T-helper 1 cell treated with Interleukin-12 subunit alpha and Interleukin-12 subunit beta and Interleukin-4 antibody, amounts not matched to agents 30 μg/mL and 1 μg/mL, for 36 hours (primary cell): ENCODE data around the gene THY1.
"Not testable (repeated sequence)": the region's sequence is repeated elsewhere in the genome, so short reads cannot be mapped to it uniquely, and the experiment has no call there.

Source experiments
- H3K27ac Mint-ChIP-seq: one replicate; pipeline ENCODE4 v1.8.0; 2021; ENCODE audit warnings: mild to moderate bottlenecking, mixed read lengths
- H3K27me3 Mint-ChIP-seq: one replicate; pipeline ENCODE4 v1.8.0; 2021; ENCODE audit warnings: low read depth, mixed read lengths
- H3K36me3 Mint-ChIP-seq: one replicate; pipeline ENCODE4 v1.8.0; 2021; ENCODE audit warnings: low read depth, mixed read lengths
- H3K4me1 Mint-ChIP-seq: one replicate; pipeline ENCODE4 v1.8.0; 2021; ENCODE audit warnings: low read depth, mixed read lengths
- H3K4me3 Mint-ChIP-seq: one replicate; pipeline ENCODE4 v1.8.0; 2021; ENCODE audit warnings: mild to moderate bottlenecking, moderate library complexity, mixed read lengths
- H3K9me3 Mint-ChIP-seq: one replicate; pipeline ENCODE4 v1.8.0; 2021; ENCODE audit warnings: mixed read lengths

Gene THY1

DNA sequence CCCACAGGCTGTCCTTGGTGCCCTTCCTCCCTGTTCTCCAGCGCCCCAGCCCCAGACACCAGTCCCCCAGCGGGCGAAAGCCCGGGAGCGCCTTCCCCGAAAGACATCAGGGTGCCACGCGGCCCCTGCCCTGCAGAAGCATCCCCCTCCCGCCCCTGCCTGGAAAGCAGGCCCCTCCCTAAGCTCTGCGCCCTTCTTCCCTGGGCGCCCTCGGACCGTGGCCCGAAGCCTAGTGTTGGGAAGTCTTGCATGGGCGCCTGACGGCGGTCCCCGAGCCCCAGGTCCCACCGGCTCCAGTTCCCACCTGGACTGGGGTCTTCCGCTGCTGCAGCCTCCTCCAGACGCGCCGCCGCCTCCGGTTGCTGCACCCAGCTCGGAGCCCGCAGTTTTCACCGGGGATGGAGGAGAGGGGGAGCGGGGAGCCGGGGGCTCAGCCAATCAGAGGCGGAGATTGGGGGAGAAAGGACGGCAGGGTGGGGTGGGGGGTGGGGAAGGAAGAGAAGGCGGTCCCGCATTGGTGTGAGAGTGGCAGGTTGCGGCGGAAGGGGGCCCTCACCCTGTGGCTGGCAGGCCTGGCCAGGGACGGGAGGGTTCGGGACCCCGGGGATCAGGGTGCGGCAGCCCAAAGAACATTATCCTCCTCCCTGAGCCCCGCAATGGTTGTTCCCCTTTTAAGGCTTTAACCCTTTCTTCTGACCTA, at the start of gene THY1:
THY1 (minus strand) TSS at position 364 of the 700 bp plus-strand sequence. CDS start 2,267 bp downstream, outside the sequence.
- peaks cover 5% of the 10 kb centered on the region for H3K4me1 Mint-ChIP-seq
- H3K9me3 Mint-ChIP-seq: no peaks in the 10 kb centered on the region
- H3K36me3 Mint-ChIP-seq: no peaks in the 10 kb centered on the region
- H3K4me3 Mint-ChIP-seq: peak within 1 kb of the TSS; percentile 77
- peaks cover 53% of the 10 kb centered on the region for H3K27me3 Mint-ChIP-seq
- H3K27ac Mint-ChIP-seq: no peak within 1 kb of the TSS

DNA sequence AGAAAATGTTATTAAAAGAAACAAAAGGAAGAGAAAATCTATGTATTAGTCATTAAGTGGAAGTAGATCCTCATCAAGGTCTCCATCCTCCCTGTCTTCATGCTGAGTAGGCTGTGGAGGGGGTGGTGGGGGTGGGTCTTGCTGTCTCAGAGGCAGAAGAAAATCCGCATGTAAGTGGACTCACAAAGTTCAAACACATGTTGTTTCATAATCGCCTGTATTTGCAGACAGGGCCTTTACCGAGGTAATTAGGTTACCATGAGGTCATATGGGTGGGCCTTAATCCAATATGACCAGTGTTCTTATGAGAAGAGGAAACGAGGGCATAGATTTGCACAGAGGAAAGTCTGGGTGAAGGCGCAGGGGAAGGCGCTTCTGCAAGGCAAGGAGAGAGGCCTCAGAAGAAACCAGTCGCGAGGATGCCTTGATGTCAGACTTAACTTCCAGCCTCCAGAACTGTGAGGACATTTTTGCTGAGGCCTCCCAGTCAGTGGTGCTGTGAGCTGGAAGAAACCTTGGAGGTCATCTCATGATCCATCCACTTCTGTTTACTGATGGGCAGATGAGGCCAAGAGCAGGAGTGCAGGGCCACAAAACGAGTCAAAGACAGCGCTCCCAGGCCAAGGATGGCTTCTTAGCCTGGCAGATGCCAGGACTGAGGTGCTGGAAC, 49.3 kb upstream of the THY1 start:
- no peaks in the 10 kb centered on the region for H3K4me1 Mint-ChIP-seq
- H3K36me3 Mint-ChIP-seq: no peaks in the 10 kb centered on the region
- H3K27me3 Mint-ChIP-seq: peaks cover 10% of the 10 kb centered on the region
- H3K27ac Mint-ChIP-seq: no peak overlapping the region
- H3K9me3 Mint-ChIP-seq: no peaks in the 10 kb centered on the region
- no peak overlapping the region for H3K4me3 Mint-ChIP-seq

DNA sequence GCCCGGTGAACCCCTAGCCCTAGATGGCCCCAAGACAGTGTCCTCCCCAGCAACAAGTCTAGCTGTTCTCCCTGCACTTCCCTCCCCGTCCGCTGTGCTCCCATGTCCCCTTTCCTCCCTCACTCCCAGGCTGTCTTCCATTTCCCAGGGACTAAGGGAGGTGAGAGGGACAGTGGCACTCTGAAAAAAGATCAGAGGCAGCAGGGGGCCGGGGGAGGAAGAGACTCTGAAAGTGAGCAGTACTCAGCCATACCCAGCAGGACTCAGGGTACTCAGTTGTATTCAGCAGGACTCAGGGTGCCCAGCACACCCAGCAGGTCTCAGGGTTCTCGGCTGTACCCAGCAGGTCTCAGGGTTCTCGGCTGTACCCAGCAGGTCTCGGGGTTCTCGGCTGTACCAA, 48.4 kb upstream of the THY1 start:
- Mint-ChIP-seq H3K9me3 (no peaks in the 10 kb centered on the region), H3K27me3 (peaks cover 20% of the 10 kb centered on the region), H3K4me1 (no peaks in the 10 kb centered on the region), H3K36me3 (no peaks in the 10 kb centered on the region), H3K4me3 (no peak overlapping the region), H3K27ac (no peak overlapping the region)

DNA sequence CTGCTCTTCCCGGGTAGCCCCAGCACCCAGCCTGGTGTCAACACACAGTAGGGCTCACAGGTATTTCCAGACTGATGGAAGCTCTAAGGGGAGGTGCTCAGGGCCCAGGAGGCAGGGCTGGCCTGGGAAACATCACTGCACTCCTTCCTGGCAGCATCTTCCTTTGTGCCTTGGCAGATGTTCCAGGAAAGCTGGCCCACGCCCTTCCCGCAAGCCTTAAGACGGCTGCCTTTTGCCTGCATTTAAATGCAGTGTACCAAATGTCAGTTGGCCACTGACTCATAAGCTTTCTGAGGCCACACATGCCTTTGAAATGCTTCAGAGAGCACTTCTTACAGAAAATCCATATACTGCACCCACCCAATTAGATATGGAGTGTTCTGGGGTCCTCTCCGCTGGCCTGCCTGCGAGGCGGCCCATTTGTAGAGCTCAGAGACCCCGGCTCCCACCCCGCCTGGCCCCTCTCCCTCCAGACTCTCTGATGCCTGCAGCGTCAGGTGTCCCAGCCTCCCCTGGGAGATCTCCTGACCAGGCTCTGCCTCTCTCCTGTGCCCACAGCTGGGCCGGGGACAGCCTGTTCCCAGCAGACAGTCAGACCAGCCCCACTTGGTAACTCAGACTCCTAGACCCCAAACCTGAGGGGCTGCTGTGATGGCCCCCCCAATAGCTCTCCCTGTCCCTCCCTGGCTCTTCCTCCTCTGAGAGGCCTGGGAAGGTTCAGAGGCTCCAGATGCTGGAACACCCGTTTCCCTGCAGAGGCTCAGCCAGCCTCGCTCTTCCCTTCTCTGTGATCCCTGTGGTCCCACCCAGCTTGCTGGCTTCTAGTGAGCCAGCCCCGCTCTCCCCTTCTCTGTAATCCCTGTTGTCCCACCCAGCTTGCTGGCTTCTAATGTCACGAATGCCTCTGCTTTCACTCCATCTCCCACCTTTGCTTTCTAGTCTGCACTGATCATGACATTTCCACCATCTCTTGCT, 47.6 kb upstream of the THY1 start:
- no peak overlapping the region for H3K27ac Mint-ChIP-seq
- peaks cover 25% of the 10 kb centered on the region for H3K27me3 Mint-ChIP-seq
- H3K36me3 Mint-ChIP-seq: no peaks in the 10 kb centered on the region
- H3K4me3 Mint-ChIP-seq: no peak overlapping the region
- H3K4me1 Mint-ChIP-seq: no peaks in the 10 kb centered on the region
- H3K9me3 Mint-ChIP-seq: no peaks in the 10 kb centered on the region

DNA sequence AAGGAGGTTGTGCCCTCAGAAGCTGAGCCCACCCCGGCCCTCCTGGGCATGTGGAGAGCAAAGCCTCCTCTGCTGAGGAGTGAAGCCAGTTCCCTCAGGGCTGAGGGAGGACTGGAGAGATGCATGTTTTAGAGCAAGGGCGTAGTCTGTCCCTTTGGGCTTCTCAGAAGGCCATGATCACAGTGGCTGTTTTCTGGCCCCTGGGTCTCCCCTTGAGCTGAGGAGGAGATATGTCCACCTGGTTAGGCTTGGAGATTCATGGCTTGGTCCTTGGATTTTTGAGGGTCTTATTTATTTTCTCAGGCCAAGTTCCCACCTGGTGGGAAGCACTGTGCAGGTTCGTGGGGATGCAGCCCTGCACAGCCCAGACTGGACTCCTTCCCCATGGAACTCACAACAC, 46.5 kb upstream of the THY1 start:
- H3K27me3 Mint-ChIP-seq: peaks cover 36% of the 10 kb centered on the region
- no peaks in the 10 kb centered on the region for H3K36me3 Mint-ChIP-seq
- H3K27ac Mint-ChIP-seq: no peak overlapping the region
- no peaks in the 10 kb centered on the region for H3K9me3 Mint-ChIP-seq
- H3K4me3 Mint-ChIP-seq: no peak overlapping the region
- H3K4me1 Mint-ChIP-seq: no peaks in the 10 kb centered on the region

DNA sequence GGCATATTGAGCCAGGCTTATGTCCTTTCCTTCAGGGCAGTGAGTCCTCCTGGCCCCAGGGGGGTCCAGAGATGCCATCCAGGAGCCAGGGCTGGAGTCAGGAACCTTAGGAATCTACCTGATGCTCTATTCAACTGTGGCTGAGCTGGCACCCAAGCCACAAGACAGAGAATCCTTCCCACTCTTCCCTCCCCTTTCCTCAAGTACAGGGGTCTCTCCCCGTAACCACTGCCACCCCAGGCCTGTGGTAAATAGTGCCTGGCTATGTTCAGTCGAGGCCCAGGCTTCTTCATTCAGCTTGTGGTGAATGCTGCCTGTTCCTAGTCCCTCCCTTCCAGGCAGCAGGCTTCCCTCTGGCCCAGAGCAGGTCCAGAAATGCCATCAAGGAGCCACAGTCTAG, 45.5 kb upstream of the THY1 start:
- H3K36me3 Mint-ChIP-seq: no peaks in the 10 kb centered on the region
- no peak overlapping the region for H3K27ac Mint-ChIP-seq
- H3K4me1 Mint-ChIP-seq: no peaks in the 10 kb centered on the region
- peaks cover 46% of the 10 kb centered on the region for H3K27me3 Mint-ChIP-seq
- no peaks in the 10 kb centered on the region for H3K9me3 Mint-ChIP-seq
- no peak overlapping the region for H3K4me3 Mint-ChIP-seq

DNA sequence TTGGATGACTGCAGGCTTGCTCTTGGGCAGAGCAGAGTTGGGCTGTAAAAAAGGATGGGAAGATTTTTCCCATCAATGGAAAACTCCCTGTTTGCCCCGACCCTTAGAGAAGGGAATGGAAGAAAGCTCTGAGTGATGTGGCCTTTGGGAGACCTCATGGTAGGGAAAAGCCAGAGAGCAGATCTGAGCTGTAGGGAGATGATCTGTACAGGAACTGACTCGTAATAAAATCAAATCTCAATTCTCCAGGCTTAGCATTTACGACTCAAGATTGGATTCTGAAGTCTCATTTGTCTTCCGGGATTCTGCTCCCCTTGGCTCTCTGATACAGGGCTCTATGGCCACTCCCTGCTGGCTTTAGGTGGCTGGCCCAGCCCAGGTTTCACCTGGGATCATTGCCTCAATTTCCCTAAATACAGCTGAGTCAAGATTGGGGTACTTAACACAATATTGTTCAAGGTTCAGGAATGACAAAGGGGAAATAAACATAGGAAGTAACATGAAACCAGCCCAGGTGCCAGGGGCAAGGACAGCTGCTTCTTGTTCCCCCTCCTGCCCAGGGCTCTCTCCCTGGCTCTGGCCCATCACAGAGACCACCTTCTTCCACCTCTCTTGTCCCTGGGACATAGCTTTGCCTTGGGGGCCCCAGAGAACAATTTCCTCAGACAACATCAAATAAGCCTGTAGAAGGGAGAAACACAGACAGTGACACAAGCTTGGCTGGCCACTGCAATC, 38.4 kb upstream of the THY1 start:
- Mint-ChIP-seq H3K27ac (no peak overlapping the region), H3K4me3 (no peak overlapping the region), H3K9me3 (no peaks in the 10 kb centered on the region), H3K27me3 (peaks cover 40% of the 10 kb centered on the region), H3K36me3 (no peaks in the 10 kb centered on the region), H3K4me1 (no peaks in the 10 kb centered on the region)

DNA sequence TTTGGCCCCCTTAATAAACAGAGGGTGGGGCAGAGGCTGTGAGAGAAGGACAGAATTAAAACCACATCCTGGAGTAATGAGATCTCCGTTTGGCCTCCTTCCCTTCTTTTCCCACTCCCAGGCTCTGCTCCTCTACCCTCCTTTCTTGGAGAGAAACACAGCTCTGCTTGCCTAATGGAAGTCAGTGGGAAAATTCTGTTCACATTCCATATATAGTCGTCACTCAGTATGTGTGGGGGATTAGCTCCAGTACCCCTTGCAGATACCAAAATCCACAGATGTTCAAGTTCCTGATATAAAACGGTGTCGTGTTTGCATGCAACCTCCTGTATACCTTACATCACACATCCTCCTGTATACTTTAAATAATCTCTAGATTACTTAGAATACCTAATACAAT, 37.6 kb upstream of the THY1 start:
- peaks cover 33% of the 10 kb centered on the region for H3K27me3 Mint-ChIP-seq
- no peaks in the 10 kb centered on the region for H3K4me1 Mint-ChIP-seq
- H3K9me3 Mint-ChIP-seq: no peaks in the 10 kb centered on the region
- H3K27ac Mint-ChIP-seq: no peak overlapping the region
- no peaks in the 10 kb centered on the region for H3K36me3 Mint-ChIP-seq
- no peak overlapping the region for H3K4me3 Mint-ChIP-seq

DNA sequence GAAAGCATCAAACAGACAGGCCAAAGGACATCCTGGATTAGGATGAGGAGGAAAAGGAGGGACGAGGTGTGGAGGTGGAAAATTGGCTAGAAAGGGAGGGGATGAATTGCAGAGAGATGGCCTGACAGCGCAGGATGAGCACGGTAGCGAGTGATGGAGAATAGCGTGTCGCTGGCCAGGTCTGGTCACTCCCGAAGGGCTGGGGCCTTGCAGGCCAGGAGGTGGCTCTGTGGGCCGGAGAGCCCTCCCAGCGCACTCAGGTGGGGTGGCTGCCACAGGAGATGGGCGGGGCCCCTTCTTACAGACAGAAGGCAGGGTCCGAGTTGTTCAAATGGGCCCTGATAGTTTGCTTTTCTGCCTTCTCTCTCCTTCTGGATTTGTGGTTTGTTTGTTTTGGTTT, 37.1 kb upstream of the THY1 start:
- H3K36me3 Mint-ChIP-seq: no peaks in the 10 kb centered on the region
- no peak overlapping the region for H3K4me3 Mint-ChIP-seq
- H3K27ac Mint-ChIP-seq: no peak overlapping the region
- H3K9me3 Mint-ChIP-seq: no peaks in the 10 kb centered on the region
- no peaks in the 10 kb centered on the region for H3K4me1 Mint-ChIP-seq
- H3K27me3 Mint-ChIP-seq: peaks cover 29% of the 10 kb centered on the region

DNA sequence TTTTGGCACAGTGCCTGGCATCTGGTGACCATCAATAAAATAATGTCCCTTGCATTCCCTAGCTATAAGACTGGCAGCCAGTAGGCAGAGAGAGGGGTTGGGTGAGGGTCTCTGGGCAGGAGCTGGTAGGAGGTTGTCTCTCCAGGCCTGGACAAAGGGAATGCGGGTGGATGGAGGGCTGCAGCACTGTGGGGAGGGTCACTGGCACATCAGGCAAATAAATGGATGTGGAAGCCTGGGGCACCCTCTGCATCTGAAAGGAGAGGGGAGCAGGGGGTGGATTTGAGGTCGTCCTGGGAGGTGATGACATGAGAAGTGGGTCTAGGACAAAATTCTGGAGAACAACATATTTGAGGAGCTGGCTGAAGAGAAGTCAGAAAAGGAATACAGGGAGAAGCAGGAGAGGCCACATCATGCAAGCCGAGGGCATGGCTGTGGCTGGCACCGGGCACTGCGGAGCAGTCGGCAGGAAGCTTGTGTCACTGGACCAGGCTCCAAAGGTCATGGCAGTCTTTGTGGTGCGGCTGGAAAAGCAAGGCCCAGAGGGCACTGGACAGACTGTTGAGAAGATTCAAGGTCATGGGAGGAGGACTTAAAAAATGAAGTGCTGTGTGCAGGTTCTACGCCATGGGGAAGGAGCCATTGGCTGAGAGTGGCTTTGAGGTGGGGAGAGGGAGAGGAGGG, 36.5 kb upstream of the THY1 start:
- no peak overlapping the region for H3K4me3 Mint-ChIP-seq

DNA sequence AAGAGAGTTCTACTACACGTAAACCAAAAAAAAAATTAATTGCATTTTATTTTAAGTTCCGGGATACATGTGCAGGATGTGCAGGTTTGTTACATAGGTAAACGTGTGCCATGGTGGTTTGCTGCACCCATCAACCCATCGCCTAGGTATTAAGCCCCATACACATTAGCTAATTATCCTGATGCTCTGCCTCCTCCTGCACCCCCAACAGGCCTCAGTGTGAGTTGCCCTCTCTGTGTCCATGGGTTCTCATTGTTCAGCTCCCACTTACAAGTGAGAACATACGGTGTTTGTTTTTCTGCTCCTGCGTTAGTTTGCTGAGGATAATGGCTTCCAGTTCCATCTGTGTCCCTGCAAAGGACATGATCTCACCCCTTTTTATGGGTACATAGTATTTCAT, 32.7 kb upstream of the THY1 start:
- not testable (repeated sequence) for H3K36me3 Mint-ChIP-seq, H3K27ac Mint-ChIP-seq, H3K9me3 Mint-ChIP-seq, H3K4me1 Mint-ChIP-seq, H3K4me3 Mint-ChIP-seq
- peaks cover 27% of the 10 kb centered on the region for H3K27me3 Mint-ChIP-seq

More for the DNA sequence above, 36.5 kb upstream of the THY1 start:
- Mint-ChIP-seq H3K27ac (no peak overlapping the region), H3K9me3 (no peaks in the 10 kb centered on the region), H3K36me3 (no peaks in the 10 kb centered on the region), H3K27me3 (peaks cover 22% of the 10 kb centered on the region), H3K4me1 (no peaks in the 10 kb centered on the region)

DNA sequence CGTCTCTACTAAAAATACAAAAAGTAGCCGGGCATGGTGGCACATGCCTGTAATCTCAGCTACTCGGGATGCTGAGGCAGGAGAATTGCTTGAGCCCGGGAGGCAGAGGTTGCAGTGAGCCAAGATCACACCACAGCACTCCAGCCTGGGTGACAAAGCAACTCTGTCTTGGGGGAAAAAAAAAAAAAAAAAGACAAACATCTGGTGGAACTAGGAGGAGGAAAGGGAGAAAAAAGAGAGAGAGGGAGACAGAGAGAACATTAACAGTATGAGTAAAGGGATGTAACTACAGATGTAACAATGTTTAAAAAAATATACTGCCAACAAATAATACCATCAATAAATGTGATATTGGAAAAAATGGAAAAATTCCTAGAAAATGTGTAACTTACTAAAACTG, 32.3 kb upstream of the THY1 start:
- H3K27ac Mint-ChIP-seq, H3K4me1 Mint-ChIP-seq, H3K9me3 Mint-ChIP-seq, H3K36me3 Mint-ChIP-seq, H3K4me3 Mint-ChIP-seq: not testable (repeated sequence)
- peaks cover 27% of the 10 kb centered on the region for H3K27me3 Mint-ChIP-seq

DNA sequence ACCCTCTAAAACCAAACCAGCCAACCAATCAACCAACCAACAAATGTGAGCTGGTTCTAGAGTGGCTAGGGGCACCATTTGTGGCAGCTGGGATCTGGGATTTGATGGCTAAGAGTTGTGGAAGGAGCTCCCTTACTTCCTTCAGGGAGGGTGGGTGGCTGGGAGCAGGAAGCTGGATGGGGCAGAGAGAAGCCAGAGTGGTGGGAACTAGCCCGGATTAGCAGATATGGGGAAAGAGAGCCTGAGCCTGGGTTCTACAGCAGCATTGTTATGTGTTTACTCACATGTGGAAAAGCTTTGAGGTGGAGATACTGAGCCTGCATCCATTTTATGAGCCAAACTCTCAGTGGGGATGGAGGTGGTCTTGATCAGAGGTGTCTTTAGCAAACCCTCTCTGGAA, 30.9 kb upstream of the THY1 start:
- peaks cover 27% of the 10 kb centered on the region for H3K27me3 Mint-ChIP-seq
- H3K4me3 Mint-ChIP-seq: no peak overlapping the region
- no peaks in the 10 kb centered on the region for H3K9me3 Mint-ChIP-seq
- no peaks in the 10 kb centered on the region for H3K4me1 Mint-ChIP-seq
- H3K36me3 Mint-ChIP-seq: no peaks in the 10 kb centered on the region
- no peak overlapping the region for H3K27ac Mint-ChIP-seq
